HepG2 (cell line): ENCODE data around the gene RAB22A. TPM values are rescaled to one million over a fixed set of nuclear protein-coding genes. Genes with fewer than 3 reads are reported as not detected.
A peak's percentile ranks its signal among the peaks of the same experiment; 100 is the strongest.

Experiments
- ELF4 ChIP-seq: sonication (generic); formaldehyde crosslinking; IDR thresholded peaks from 2 replicates; pipeline ENCODE4 v1.5.0; 2020; ENCODE audit warnings: missing genetic modification reagents, mild to moderate bottlenecking, moderate library complexity, borderline replicate concordance
- HMGA1 ChIP-seq: sonication (generic); formaldehyde crosslinking; conservative IDR thresholded peaks from 2 replicates; pipeline ENCODE4 v1.4.0; 2020; ENCODE audit warnings: missing genetic modification reagents
- MYC ChIP-seq: sonication (generic); formaldehyde crosslinking; IDR thresholded peaks from 2 replicates; pipeline ENCODE4 v1.9.0; 2021; ENCODE audit warnings: missing genetic modification reagents, borderline replicate concordance
- PHF20 ChIP-seq: sonication (generic); formaldehyde crosslinking; IDR thresholded peaks from 2 replicates; pipeline ENCODE4 v1.5.0; 2020; ENCODE audit warnings: mild to moderate bottlenecking, missing genetic modification reagents
- RXRB ChIP-seq: IDR thresholded peaks from 2 replicates; pipeline ENCODE4 v1.6.1; 2016; ENCODE audit warnings: borderline replicate concordance, missing genetic modification reagents, missing compliant biosample characterization
- SRSF1 ChIP-seq: fragments of 200-400 bp; formaldehyde crosslinking; optimal IDR thresholded peaks from 2 replicates; pipeline ENCODE3; 2017; ENCODE audit warnings: mild to moderate bottlenecking, low read depth, low read length, moderate library complexity
- ZBTB4 ChIP-seq: sonication (generic); formaldehyde crosslinking; IDR thresholded peaks from 2 replicates; pipeline ENCODE4 v1.4.0; 2020; ENCODE audit warnings: missing genetic modification reagents, mild to moderate bottlenecking, borderline replicate concordance
- ZNF30 ChIP-seq: sonication (generic); formaldehyde crosslinking; IDR thresholded peaks from 2 replicates; pipeline ENCODE4 v1.5.0; 2020; ENCODE audit warnings: mild to moderate bottlenecking, missing genetic modification reagents
- ZSCAN29 ChIP-seq: sonication (generic); formaldehyde crosslinking; conservative IDR thresholded peaks from 2 replicates; pipeline ENCODE4 v1.4.0; 2020; ENCODE audit warnings: mild to moderate bottlenecking, missing genetic modification reagents
- polyA plus RNA-seq, 8 experiments: library from polyadenylated mRNA; depleted of rRNA in 3 of 8; stranded (reverse) in 7 of 8; unstranded in 1 of 8; fragments of >200 nt; fragmentation: Illumina TruSeq in 4 of 8; extraction: Trizol in 4 of 8; gene quantifications; 2 replicates each; pipeline versions ENCODE4 v1.2.1 to v1.2.3, GENCODE V29; 2011 to 2016; ENCODE audit warnings: low read depth in 4 of 8, missing spikeins in 1 of 8, mixed read lengths in 1 of 8; ENCODE audit not compliant: insufficient read depth in 1 of 8
- total RNA-seq, 5 experiments: library from RNA; depleted of rRNA; stranded (reverse); fragments of >200 nt; fragmentation: Illumina TruSeq; extraction: Trizol; gene quantifications; 2 replicates each; pipeline ENCODE4 v1.2.3, GENCODE V29; 2016; ENCODE audit warnings: low read depth in 1 of 5
- TF ChIP-seq, protein P1 (sequence below): sonication (generic); formaldehyde crosslinking; conservative IDR thresholded peaks from 2 replicates; pipeline ENCODE4 v1.8.0; 2022; ENCODE audit warnings: mild to moderate bottlenecking, moderate library complexity, missing genetic modification reagents
- TF ChIP-seq, protein P2 (sequence below): sonication (generic); formaldehyde crosslinking; IDR thresholded peaks from 2 replicates; pipeline ENCODE4 v1.4.0; 2020; ENCODE audit warnings: missing genetic modification reagents
- TF ChIP-seq, protein P3 (sequence below): sonication (generic); formaldehyde crosslinking; conservative IDR thresholded peaks from 2 replicates; pipeline ENCODE4 v1.4.0; 2020; ENCODE audit warnings: missing genetic modification reagents
- TF ChIP-seq, protein P4 (sequence below): sonication (generic); formaldehyde crosslinking; IDR thresholded peaks from 2 replicates; pipeline ENCODE4 v1.4.0; 2020; ENCODE audit warnings: mild to moderate bottlenecking, missing genetic modification reagents

Gene RAB22A
- total and polyA plus RNA-seq, 2 of the 13 experiments (the other 11 are each of a cell fraction or from before 2014, with no cell fraction given): 10.7 to 11.2 TPM

- TF ChIP-seq ZBTB4 (CRISPR knock-in tag) (0 out of 2 replicates have a peak, but pooled peaks have one; percentile 9), MYC (peak; percentile 83), ZNF30 (CRISPR knock-in tag) (no peak), ZSCAN29 (CRISPR knock-in tag) (0 out of 2 replicates have a peak, but pooled peaks have one; percentile 79), PHF20 (CRISPR knock-in tag) (peak; percentile 87), RXRB (CRISPR knock-in tag) (no peak), ELF4 (no peak), HMGA1 (no peak), SRSF1 (no peak)
- TF ChIP-seq, protein P1, sequence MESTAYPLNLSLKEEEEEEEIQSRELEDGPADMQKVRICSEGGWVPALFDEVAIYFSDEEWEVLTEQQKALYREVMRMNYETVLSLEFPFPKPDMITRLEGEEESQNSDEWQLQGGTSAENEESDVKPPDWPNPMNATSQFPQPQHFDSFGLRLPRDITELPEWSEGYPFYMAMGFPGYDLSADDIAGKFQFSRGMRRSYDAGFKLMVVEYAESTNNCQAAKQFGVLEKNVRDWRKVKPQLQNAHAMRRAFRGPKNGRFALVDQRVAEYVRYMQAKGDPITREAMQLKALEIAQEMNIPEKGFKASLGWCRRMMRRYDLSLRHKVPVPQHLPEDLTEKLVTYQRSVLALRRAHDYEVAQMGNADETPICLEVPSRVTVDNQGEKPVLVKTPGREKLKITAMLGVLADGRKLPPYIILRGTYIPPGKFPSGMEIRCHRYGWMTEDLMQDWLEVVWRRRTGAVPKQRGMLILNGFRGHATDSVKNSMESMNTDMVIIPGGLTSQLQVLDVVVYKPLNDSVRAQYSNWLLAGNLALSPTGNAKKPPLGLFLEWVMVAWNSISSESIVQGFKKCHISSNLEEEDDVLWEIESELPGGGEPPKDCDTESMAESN (CRISPR knock-in tag): peak; percentile 97
- TF ChIP-seq, protein P2, sequence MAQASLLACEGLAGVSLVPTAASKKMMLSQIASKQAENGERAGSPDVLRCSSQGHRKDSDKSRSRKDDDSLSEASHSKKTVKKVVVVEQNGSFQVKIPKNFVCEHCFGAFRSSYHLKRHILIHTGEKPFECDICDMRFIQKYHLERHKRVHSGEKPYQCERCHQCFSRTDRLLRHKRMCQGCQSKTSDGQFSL (CRISPR knock-in tag): peak; percentile 98
- TF ChIP-seq, protein P3, sequence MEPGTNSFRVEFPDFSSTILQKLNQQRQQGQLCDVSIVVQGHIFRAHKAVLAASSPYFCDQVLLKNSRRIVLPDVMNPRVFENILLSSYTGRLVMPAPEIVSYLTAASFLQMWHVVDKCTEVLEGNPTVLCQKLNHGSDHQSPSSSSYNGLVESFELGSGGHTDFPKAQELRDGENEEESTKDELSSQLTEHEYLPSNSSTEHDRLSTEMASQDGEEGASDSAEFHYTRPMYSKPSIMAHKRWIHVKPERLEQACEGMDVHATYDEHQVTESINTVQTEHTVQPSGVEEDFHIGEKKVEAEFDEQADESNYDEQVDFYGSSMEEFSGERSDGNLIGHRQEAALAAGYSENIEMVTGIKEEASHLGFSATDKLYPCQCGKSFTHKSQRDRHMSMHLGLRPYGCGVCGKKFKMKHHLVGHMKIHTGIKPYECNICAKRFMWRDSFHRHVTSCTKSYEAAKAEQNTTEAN: 0 out of 2 replicates have a peak, but pooled peaks have one; percentile 13
- TF ChIP-seq, protein P4, sequence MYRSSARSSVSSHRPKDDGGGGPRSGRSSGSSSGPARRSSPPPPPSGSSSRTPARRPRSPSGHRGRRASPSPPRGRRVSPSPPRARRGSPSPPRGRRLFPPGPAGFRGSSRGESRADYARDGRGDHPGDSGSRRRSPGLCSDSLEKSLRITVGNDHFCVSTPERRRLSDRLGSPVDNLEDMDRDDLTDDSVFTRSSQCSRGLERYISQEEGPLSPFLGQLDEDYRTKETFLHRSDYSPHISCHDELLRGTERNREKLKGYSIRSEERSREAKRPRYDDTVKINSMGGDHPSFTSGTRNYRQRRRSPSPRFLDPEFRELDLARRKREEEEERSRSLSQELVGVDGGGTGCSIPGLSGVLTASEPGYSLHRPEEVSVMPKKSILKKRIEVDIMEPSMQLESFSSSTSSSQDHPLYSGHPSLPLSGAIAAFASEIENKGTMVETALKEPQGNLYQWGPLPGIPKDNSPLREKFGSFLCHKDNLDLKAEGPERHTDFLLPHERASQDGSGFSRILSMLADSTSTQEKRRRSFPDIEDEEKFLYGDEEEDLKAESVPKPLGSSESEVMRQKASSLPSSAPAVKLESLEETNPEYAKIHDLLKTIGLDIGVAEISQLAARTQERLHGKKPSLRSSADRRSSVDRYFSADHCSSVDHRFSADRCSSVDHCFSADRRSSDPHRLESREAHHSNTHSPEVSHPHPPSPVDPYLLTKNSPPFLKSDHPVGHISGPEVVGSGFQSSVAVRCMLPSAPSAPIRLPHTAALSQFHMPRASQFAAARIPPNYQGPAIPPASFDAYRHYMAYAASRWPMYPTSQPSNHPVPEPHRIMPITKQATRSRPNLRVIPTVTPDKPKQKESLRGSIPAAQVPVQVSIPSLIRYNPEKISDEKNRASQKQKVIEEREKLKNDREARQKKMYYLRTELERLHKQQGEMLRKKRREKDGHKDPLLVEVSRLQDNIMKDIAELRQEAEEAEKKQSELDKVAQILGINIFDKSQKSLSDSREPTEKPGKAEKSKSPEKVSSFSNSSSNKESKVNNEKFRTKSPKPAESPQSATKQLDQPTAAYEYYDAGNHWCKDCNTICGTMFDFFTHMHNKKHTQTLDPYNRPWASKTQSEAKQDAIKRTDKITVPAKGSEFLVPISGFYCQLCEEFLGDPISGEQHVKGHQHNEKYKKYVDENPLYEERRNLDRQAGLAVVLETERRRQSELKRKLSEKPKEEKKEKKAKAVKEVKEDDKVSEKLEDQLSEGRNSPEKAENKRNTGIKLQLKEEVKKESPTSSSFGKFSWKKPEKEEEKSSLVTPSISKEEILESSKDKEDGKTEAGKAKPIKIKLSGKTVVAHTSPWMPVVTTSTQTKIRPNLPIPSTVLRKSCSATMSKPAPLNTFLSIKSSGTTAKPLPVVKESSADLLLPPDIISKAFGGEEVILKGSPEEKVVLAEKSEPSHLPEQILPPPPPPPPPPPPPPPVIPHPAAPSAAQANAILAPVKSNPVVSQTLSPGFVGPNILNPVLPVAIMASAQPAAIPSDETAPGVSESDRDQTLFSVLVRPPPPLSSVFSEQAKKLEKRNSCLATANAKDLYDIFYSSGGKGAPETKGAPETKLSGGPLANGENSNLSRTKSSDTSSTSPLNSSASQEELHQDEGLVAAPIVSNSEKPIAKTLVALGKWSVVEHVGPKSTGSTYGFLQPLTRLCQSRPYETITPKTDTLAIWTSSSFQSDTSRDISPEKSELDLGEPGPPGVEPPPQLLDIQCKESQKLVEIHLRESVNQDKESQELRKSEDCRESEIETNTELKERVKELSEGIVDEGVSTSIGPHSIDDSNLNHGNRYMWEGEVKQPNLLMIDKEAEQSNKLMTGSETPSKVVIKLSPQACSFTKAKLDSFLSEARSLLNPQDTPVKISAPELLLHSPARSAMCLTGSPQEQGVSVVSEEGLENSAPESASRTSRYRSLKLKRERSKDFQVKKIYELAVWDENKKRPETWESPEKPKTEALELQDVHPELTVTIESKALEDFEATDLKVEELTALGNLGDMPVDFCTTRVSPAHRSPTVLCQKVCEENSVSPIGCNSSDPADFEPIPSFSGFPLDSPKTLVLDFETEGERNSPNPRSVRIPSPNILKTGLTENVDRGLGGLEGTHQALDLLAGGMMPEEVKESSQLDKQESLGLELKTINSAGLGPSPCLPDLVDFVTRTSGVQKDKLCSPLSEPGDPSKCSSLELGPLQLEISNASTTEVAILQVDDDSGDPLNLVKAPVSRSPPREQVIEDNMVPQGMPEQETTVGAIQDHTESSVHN: no peak; the same call in 1 of the 2 replicates
Measured at GRCh38 chr20:58388882-58389323, 79.4 kb downstream of the RAB22A start, which contains the start of gene VAPB (continued).
